ENCODE results near the gene ARHGAP32.

The ARHGAP32 gene

GRCh38 chr11:129192150-129192549, at the start of gene ARHGAP32:
Gene ARHGAP32, minus strand, starts transcription at chr11:129192325. Its CDS starts 127 bp downstream, at chr11:129192198.
- DNase-seq = no peak

DNA sequence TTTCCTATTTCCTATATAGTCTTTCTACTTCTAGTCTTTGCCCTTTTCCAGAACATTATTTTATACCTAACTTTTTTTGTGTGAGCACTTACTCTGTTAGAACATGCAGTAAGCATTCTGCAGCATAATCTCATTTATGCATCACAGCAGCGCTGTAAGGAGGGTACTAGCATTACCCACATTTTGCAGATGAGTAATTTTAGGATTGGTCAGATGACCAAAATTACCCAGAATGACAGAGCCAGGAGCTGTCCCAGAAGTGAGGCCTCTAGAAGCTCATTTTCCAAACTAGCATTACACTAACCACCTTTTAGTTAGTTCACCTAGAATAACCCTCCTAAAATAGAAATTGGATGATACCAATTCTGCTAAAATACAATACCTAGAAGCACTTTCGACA, 47.1 kb upstream of the ARHGAP32 start:
- no peak for DNase-seq

DNA sequence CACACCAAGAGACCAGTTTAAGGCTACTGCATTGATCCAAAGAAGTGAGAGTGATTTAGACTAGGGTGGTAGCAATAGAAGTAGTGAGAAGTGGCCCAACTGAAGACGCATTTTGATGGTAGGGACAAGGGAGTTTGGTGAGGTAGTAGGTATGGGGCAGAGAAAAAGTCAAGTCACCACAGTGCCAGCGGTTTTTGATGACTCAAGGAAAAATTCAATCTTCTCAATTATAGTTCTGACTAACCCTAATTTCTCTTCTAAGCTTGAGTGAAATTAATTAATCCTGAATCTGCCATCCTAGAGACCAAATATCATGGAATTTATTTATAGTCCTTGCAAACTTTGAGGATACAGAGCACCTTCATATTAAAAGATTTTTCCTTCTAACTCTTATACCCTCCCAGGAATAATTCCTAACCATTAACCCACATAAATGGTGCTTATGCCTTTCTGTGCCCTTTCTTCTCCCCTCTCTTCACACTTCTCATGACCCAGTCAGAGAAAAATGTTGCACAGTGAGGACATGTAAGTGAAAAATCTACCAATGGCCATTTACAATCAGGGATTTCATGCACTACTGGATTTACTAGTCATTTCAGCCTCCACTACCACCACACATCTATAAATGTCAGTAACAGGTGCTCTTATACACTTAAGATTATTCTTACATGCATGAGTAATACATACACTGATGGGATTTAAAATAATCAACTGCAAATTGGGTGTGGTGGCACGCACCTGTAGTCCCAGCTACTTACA, 45.9 kb upstream of the ARHGAP32 start:
- DNase-seq = no peak

- no peak for DNase-seq
Observed at GRCh38 chr11:129237456-129237855, 45.3 kb upstream of the ARHGAP32 start.

GRCh38 chr11:129236850-129237249, 44.7 kb upstream of the ARHGAP32 start:
- DNase-seq = no peak

DNA sequence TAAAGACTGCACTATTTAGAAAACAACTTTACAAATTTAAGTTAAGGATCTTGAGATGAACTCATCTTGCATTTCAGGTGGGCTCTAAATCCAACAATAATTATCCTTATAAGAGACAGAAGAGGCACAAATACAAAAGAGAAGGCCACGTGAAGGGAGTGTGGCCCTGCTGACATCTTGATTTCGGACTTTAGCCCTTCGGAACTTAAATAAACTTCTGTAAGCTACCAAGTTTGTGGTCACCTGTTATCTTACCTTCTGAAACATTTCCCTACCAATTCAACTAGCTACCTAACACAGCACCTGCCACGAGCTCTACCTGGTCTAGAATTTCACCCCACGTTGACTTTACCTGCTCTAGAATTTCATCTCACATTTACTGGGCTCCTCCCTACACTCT, 42.9 kb upstream of the ARHGAP32 start:
- DNase-seq = no peak

DNA sequence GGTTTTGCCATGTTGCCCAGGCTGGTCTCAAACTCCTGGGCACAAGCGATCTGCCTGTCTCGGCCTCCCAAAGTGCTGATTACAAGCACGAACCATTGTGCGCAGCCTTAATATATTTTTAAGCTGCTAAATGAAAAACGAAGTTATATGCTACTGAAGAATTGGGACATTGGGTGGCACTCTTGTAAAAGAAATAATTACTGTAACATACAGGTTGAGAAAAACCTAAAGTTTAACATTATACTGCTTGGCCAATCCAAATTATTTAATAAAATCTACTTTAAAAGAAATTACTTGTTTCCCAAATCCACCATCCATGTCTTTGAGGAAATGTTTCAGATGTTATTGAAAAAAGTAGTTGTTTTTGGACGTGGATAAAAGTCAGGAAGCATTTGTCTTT, 37.9 kb upstream of the ARHGAP32 start:
- DNase-seq = no peak

GRCh38 chr11:129226207-129226798, 34.2 kb upstream of the ARHGAP32 start:
- DNase-seq = no peak

GRCh38 chr11:129225190-129225589, 33.1 kb upstream of the ARHGAP32 start:
- no peak for DNase-seq

DNA sequence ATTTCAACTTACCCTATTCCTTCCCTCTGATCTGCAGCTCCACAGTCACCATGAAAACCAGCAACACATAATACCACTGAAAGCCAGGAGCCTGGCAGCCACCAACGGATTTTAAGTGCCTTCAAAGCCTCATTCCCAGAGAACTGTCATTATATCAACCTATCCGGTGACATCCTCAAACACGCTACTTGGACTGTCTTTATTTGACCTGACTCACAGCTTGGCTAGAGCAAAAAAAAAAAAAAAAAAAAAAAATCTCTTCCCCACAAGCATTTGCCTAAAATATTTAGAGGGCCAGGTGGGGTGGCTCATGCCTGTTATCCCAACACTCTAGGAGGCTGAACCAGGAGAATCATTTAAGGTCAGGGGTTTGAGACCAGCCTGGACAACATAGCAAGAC, 32.4 kb upstream of the ARHGAP32 start:
- no peak for DNase-seq

DNA sequence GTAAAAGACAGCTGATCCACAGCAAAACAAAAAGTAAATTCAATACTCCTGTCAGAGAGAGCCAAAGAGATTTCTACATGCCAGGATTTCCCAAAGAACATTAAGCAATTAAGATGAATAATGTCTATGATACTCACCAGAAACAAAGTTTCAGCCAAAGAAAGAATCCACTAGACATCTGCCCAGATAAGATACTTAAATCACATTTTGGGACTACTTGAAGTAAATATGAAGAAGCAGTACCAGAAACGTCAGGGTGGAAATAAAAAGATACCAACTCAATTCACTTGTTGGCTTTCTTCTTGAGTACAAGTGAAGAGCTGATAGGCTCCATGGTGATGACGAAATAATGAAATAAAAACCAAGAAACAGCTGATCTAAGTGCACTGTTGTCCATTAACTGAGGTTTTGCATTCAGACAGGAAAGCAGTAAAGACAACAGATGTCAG, 31.6 kb upstream of the ARHGAP32 start:
- DNase-seq = no peak

- DNase-seq = no peak
Observed at GRCh38 chr11:129223260-129223659, 31.1 kb upstream of the ARHGAP32 start.

- no peak for DNase-seq
Observed at GRCh38 chr11:129222158-129222557, 30.0 kb upstream of the ARHGAP32 start.

DNA sequence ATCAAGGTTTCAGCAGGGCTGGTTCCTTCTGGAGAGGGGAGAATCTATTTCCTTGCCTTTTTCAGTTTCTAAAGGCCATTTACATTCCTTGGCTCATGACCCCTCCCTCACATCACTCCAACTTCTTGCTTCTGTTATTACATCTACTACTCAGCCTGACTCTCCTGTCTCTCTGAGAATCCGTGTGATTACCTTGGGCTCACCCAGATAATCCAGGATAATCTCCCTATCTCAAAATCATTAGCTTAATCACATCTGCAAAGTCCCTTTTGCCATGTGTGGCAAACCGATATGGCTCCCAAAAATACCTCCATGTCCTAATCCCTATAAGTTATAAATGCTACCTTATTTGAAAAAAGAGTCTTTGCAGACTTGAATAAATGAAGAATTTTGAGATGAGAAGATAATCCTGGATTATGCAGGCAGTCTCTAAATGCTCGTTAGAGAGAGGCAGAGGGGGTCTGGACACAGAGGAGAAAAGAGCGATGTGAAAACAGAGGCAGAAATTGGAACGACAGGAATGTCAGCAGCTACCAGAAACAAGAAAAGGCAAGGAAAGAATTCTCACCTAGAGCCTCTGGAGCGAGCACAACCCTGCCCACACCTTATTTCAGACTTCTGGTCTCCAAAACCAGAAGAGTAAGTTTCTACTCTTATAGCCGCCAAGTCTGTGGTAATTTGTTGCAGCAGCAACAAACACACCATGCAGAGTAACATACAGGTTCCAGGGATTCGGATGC, 23.6 kb upstream of the ARHGAP32 start:
- no peak for DNase-seq

DNA sequence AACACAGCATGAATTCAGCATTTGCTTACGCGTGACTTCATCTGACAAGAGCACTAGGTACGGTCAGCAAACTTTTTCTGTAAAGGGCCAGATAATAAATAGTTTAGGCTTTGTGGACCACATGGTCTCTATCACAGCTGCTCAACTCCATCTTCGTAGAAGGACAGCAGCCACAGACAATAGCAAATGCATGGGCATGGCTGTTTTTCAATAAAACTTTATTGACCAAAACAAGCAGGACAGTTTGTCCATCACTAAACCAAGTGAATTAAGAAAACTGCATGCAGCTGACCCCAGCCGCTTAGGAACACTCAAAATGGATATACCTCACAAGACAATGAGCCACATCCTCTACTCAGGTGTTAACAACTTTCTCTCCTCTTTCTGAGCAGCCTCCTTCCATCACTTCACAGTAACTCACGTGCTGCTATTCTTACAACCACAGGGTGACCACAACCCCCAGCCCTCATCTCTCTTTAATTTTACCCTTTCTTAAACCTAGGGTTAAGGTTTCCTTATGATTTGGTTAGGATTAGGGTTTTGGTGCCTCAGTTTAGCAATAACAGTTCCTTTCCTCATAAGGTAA, 22.7 kb upstream of the ARHGAP32 start:
- DNase-seq = no peak

GRCh38 chr11:129213261-129213660, 21.1 kb upstream of the ARHGAP32 start:
- no peak for DNase-seq

DNA sequence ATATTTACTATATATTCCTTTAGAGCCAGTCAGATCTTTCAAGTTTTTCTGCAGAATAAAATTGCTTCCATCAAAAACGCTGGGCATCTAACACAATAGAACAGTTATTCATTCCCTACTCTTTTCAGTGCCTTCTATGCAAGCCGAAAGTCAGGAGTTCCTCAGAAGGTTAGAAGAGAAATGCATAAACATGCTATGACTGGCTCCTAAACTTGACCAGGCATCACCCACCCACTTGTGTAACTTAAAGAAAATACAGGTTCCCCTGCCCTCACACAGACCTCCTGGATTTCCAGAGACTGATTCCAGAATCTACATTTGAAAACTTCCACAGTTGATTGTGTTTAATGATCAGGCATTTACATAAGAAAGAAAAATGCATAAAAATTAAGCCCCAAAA, 19.3 kb upstream of the ARHGAP32 start:
- no peak for DNase-seq

- DNase-seq = no peak
Observed at GRCh38 chr11:129210831-129211181, 18.7 kb upstream of the ARHGAP32 start.

GRCh38 chr11:129209891-129210830, 18.0 kb upstream of the ARHGAP32 start:
- DNase-seq = no peak

GRCh38 chr11:129208863-129209262, 16.7 kb upstream of the ARHGAP32 start:
- no peak for DNase-seq

- DNase-seq = no peak
Observed at GRCh38 chr11:129204150-129204838, 12.2 kb upstream of the ARHGAP32 start.

DNA sequence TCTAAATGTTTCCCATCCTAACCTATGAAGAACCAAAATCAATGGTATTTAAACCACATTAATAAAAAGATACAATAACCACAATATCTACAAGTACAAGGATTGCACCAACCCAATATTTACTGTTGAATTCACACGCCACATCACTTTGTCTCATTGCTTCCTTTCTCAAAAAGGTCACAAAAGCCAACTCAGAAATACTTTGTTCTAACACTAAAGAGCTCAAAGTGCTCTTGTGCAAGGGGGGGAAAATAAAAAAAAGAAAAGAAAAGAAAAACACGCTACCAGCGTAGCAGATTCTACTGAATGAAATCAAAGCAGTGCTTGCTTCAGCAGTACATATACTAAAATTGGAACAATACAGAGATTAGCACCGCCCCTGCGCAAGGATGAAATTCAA, 10.5 kb upstream of the ARHGAP32 start:
- no peak for DNase-seq
